HUDEP-2 (cell line): Measurements from ENCODE around the gene SH3TC1.

Experiments
- DNase-seq, 76 experiments: peaks; one replicate each; lab custom pipeline; 2025; ENCODE audit not compliant: unreplicated experiment in 76 of 76; lab: John Stamatoyannopoulos, UW

SH3TC1 gene

DNA sequence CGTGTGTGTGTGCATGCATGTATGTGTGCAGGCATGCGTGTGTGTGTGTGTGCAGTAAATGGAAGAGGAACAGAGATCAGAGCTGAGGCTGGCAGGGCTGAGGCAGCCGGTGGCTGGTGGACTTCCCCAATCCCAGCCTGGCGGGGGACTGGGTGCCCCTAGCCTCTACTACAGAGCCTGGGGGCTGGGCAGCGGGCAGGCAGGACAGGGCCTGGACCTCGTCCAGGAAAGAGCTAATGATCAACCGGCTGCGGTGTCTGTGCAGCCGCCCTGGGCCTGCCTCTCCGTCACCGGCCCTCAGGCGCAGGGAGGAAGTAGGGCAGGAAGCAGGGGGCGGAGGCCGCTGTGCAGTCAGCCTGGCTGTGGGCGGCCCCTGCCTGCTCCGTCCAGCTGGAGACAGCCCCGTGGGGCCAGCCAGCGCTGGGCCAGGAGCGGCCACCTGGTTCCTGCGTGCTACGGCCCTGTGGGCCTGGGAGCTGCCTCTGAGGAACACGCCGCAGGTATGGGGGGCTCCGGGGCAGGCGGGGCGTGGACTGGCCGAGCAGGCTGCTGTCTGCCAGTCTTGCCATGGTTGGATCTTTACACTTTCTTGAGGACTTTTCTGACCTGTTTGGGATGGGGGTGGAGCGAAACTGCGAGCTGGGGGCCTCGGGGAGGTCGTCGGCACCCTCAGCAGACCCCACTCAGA, at the start of gene SH3TC1:
TSS of gene SH3TC1 (plus strand) at position 385 of the 688 bp plus-strand sequence. CDS start 5,905 bp downstream, outside the sequence.
- DNase-seq, result peak in 17 of 76 experiments; percentile 1 to 39 (median 7)

DNA sequence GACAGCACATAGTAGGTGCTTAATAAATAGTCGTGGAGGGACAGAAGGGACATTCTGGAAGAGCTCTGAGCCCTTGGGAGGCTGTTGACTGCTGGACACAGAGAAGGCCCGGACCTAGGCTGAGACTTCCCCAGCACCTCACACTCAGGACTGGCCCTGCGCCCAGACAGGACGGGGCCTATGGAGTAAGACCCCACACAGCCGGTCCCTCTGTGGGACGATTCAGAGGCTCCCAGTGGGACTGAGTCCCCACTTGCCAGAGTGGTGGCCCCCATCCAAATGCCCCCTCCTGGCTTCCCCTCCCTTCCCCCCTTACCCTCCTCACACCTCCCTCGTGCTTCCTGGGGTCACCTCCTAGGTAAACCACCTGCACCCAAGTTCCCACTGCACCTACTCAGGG, 49.4 kb upstream of the SH3TC1 start:
- no peak for DNase-seq

DNA sequence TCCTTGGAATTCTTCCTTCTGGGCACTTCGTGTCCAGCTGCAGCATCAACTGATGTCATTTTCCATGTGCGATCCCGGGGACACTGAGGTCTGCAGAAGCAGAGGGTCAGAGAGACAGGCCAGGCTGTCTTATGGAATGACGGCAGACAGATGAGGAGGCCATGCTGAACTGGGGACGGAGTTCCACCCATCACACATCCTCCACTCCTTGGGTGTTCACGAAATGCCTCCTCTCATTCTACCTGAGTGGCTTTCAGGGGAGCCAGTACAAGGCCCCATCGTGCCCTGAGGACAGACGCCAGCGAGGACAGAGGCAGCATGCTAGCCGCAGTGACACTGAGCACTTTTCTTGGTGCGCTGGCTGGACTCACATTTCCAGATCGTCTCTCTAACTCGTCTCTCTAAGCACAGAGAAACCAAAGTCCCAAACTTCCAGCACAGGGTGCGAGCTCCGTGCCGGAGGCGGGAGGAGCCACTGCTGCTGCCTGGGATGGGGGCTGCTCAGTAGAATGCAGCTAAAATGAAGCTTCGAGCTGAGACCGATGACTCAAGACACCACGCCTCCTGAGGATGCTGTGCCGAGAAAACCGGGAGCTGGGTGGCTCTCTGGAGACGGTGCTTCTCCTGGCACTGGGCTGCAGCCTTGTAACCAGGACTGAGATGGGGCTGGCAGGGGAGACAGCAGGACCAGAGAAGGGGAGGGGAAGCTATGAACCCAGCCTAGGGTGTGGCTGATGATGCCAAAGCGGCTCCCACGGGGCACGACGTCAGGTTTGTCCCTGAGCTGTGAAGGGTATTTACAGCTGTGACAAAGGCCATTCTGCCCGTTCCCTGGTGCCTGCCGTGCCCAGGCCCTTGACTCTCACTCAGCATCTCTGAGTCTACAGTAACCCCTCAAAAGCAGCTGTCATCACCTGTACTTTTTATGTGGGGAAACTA, 48.7 kb upstream of the SH3TC1 start:
- no peak for DNase-seq

DNA sequence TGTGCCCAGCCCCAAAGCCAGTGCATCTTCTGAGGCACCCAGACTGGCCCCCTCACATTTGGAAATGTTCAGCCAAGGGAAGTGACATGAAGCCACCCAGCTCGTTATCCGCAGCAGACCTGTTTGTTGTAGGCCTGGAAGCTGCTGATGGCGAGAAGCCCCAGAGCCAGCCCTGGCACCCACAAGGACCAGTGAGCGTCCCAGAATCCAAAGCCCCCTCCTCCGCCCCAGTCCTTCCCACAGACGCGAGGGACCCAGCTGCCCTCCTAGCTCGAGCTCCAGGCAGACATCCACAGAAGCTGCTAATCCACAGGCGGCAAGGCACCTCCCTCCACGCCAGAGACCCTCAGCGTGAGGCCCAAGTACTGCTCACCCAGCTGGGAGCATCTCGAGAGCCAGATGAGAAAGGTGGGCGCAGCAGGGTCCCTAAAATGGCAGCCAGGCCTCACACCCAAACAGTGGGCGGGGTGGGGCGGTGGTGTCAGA, 47.9 kb upstream of the SH3TC1 start:
- no peak for DNase-seq

- DNase-seq, result no peak
Observed at GRCh38 chr4:8152090-8152864, 46.8 kb upstream of the SH3TC1 start.

DNA sequence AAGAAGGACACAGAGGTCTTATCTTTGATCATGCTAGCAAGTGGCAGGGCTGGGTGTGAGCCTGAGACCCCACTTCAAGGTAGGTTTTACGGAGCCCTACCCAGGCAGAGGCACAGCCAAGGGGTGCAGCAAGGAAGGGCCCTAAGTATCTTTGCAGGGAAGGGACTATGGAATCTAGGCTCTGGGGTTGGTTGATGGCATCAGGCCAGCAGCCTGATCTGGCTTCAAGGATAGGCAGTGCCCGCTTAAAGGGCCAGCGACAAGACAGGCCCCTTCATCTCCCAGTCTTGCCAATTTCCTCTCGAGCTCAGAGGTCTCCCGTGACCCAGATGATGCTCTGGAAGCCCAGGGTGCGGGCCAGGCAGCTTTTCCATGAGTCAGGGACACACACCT, 46.2 kb upstream of the SH3TC1 start:
- no peak for DNase-seq

- DNase-seq, result no peak
Observed at GRCh38 chr4:8153441-8153840, 45.6 kb upstream of the SH3TC1 start.

GRCh38 chr4:8155048-8155447, 44.0 kb upstream of the SH3TC1 start:
- DNase-seq, result no peak

- DNase-seq, result no peak
Observed at GRCh38 chr4:8155660-8156421, 43.2 kb upstream of the SH3TC1 start.

- DNase-seq, result no peak
Observed at GRCh38 chr4:8156617-8157016, 42.5 kb upstream of the SH3TC1 start.

- DNase-seq, result no peak
Observed at GRCh38 chr4:8157496-8157895, 41.6 kb upstream of the SH3TC1 start.

GRCh38 chr4:8157944-8158709, 41.0 kb upstream of the SH3TC1 start:
- DNase-seq, result no peak

- peak; percentile 28 to 97 (median 91) for DNase-seq
Observed at GRCh38 chr4:8158710-8159536, 40.2 kb upstream of the SH3TC1 start, which contains the start of gene ABLIM2. TSS of gene ABLIM2 (minus strand) at chr4:8158813. CDS start at chr4:8158689, 124 bp downstream.

DNA sequence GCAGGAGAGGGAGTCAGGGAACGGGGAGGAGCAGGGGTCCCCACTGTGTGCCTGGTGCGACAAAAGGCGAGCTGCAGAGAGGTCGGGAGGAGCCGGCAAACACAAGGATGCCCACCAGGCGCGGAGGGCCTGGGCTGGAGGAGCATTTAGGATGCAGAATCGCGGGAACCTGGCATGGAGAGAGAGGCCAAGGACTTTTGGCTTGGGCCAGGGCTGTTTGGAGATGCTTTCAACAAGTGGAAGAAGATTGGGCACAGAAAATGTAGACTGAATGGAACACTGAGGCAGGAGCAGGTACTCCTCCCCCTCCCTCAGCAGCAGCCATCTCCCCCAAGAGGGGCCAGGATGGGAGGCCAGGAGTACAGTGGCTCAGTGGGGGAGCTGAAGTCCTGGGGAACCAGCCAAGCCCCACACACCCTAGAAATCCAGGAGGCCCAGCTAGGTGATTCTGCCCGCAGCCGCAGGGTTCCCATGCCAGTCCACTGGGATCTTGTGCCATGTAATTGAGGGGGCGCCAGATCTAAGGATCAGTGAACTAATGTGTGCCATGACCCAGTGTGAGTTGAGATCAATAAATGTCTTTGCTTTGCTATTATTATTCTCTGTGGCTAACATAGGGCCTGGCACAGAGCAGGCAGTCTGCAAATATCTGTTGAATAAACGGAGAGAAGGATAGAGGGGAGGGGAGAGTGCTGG, 39.4 kb upstream of the SH3TC1 start:
- no peak for DNase-seq

GRCh38 chr4:8160233-8160560, 38.9 kb upstream of the SH3TC1 start:
- DNase-seq, result no peak

- DNase-seq, result no peak
Observed at GRCh38 chr4:8160572-8160971, 38.5 kb upstream of the SH3TC1 start.

- no peak for DNase-seq
Observed at GRCh38 chr4:8162625-8163024, 36.5 kb upstream of the SH3TC1 start.

DNA sequence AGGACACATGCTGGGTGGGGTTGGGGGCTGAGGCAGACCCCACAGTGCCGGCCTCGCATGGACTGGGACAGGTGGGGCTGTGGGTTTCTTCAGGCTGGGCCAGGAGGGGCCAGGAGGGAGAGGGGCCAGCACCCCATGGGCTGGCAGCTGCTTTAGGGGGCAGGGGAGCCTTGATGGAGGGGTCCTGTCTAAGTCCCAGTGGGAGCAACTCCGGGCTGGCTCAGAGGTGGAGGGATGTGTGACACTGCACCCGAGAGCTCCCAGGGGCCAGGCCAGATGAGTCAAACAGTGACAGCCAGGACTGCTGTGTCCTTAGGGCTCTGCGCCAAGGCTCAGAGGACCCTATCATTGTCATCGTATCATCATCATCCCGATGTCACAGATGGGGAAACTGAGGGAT, 36.1 kb upstream of the SH3TC1 start:
- no peak for DNase-seq
